C1 segment of cervical spinal cord (tissue), 14 donors: Measurements from ENCODE around the gene MPV17L.
"Not testable (repeated sequence)": the region's sequence is repeated elsewhere in the genome, so short reads cannot be mapped to it uniquely, and the experiment has no call there.

ENCODE experiments used
- DNase-seq, 14 donors: peaks; one replicate each; lab custom pipeline; 2025; lab: John Stamatoyannopoulos, UW

MPV17L gene

GRCh38 chr16:15451098-15451731 is 55.7 kb downstream of the MPV17L start:
- no peak for DNase-seq

- no peak for DNase-seq
These were observed 56.8 kb downstream of the MPV17L start for GRCh38 chr16:15452246-15452855.

GRCh38 chr16:15453296-15453695 is 57.7 kb downstream of the MPV17L start:
- not testable (repeated sequence) for DNase-seq

DNA sequence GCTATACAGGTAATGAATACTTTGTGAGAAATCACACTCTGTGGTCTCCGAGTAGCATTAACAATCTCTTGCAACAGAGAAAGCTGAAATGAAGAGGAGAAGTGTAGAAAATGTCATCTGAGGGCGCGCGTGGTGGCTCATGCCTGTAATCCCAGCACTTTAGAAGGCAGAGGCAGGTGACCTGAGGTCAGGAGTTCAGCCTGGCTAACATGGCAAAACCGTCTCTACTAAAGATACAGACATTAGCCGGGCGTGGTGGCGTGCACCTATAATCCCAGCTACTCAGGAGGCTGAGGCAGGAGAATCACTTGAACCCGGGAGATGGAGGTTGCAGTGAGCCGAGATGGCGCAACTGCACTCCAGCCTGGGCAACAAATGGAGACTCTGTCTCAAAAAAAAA is 59.4 kb downstream of the MPV17L start:
- DNase-seq = not testable (repeated sequence)

GRCh38 chr16:15457400-15457799 is 61.8 kb downstream of the MPV17L start:
- no peak for DNase-seq

DNA sequence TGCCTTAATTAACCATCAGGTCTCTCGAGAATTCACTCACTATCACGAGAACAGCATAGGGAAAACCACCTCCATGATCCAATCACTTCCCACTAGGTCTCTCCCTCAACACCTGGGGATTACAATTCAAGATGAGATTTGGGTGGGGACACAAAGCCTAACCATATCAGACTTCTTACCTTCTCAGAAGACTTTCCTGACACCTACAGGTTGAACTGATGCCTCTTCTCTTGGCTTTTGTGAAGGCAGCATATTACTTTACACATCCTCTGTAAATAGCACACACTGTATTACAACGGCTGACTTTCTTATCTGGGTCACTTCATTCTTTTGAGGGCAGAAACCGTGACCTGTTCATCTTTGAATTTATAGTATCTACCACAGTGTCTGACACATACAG is 62.4 kb downstream of the MPV17L start:
- DNase-seq = no peak

DNA sequence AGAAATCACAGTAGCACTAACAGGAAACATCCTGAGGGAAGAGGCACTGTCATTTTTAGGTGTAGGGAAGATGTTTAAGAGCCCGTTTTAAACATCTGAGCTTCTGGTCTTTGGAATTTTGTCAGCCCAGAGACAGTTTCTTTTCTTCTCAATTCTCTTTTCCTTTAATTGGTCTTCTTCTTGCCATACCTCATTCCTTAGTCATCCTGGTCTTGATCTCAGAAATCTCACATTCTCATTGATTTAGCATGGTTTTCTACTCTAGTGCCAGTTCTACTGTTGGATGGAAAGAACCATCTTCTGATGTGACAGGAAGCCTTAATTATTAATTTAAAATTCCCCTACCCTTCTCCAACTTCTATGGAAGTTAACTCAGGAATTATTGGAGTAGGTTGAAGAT is 64.2 kb downstream of the MPV17L start:
- no peak for DNase-seq

DNA sequence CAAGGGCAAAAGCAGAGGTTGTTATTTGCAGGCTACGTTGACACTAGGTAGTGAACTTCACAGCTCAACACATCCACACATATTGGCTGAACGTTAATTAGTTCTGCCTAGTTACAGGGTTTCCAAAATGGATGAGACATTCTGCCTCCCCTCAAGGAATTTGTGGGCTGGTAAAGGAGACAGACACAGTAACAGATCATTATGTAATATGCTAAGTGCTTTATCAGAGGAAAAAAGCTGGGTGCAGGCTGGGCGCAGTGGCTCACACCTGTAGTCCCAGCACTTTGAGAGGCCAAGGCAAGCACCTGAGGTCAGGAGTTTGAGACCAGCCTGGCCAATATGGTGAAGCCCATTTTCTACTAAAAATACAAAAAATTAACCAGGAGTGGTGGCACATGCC is 65.0 kb downstream of the MPV17L start:
- DNase-seq = no peak

- DNase-seq = no peak
These were observed 65.8 kb downstream of the MPV17L start for GRCh38 chr16:15461376-15461775.
